DND-41 (cell line): ENCODE data around the gene FADS2.

Source experiments
- CTCF ChIP-seq: IDR thresholded peaks from 2 replicates; pipeline ENCODE4 v1.5.1; 2012; ENCODE audit warnings: borderline replicate concordance, low read length, moderate library complexity, mild to moderate bottlenecking; ENCODE audit not compliant: poor library complexity, severe bottlenecking; ENCODE audit errors: extremely low read depth
- EZH2 ChIP-seq: IDR thresholded peaks from 3 replicates; pipeline ENCODE4 v1.6.1; 2012; ENCODE audit warnings: borderline replicate concordance, low read depth, mild to moderate bottlenecking, moderate library complexity, low read length, inconsistent platforms; ENCODE audit not compliant: severe bottlenecking

- TF ChIP-seq CTCF: no peak
- no peak for TF ChIP-seq EZH2
Measured at GRCh38 chr11:61850687-61851086, 22.6 kb downstream of the FADS2 start.
